NCI-H748 treated with DMSO at 0.1 percent for 48 hours (cell line): Measurements from ENCODE around the gene MMP17.
A peak's percentile ranks its signal among the peaks of the same experiment; 100 is the strongest.

Experiments
- DNase-seq: peaks from one replicate; lab custom pipeline; 2025; lab: John Stamatoyannopoulos, UW

The MMP17 gene

DNA sequence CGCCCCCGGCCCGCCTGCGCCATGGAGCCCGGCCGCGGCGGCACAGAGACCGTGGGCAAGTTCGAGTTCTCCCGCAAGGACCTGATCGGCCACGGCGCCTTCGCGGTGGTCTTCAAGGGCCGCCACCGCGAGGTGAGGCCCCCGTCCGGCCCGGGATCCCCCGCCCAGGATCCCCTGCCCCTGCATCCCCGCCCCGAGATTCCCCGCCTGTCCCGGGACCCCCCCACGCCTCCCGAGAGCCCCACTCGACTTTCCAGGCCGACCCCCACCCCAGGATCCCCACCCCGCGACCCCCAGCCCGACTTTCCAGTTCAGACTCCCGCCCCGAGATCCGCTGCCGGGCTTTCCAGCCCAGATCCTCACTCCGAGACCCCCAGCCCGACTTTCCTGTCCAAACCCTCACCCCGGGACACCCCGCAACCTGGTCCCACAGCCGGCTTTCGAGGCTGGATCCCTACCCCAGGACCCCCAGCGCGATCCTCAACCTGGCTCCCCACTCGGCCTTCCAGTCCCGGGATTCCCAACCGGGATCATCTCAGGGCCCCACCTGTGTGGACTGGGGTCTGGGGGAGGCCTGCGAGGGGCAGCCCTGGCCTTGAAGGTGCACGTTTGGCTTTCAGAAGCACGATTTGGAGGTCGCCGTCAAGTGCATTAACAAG, 66.9 kb downstream of the MMP17 start:
- DNase-seq, result no peak

DNA sequence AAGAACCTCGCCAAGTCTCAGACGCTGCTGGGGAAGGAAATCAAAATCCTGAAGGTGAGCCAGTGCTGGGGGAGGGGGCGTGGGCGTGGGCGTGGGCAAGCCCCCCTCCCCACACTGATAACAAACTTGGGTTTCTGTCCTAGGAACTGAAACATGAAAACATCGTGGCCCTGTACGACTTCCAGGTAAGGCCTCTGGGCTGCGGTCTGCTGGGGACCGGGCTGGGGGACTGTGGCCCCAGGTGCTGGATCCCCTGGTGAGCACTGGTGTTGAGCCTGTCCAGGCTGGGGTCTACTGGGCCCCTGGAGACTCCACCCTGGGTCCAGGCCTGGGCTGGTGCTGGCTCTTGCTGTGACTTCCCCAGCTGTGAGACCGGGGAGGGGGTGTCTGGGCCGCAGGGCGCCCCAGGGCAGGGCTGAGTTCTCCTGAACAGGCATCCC, 67.5 kb downstream of the MMP17 start:
- DNase-seq, result no peak

DNA sequence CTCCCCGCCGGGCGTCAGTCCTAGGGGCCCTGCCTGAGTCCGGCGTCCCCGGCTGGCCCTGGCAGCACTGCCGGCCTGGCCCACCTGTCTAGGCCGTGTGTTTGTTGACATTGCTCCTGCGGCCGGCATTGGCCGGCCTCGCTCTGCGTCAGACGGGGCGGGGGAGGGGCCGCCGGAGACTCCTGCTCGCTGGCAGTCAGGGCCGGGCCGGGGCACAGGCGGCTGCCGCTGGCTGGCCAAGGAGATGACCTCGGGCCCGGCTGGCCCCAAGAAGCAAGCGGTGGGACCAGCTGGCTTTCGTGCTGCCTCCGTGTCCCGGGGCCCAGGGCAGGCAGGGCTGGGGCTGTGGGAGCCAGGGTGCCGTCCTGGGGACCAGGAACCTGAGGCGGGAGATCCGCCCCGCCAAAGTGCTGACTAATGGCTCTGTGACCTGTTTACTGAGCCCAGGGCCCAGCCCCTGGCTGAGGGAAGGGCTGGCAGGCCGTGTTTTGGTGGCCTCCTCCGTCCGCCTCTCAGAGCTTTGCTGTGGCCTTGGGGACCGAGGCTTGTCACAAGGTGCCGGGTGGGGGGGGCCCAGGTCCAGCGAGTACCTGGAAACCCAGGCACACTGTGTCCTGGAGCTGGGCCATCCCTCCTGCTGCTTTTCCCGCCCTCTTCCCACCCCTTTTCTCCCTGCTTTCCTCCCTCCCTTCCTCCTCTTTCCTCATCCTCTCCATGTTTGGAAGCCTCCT, 68.1 kb downstream of the MMP17 start:
- peak; percentile 79 for DNase-seq

DNA sequence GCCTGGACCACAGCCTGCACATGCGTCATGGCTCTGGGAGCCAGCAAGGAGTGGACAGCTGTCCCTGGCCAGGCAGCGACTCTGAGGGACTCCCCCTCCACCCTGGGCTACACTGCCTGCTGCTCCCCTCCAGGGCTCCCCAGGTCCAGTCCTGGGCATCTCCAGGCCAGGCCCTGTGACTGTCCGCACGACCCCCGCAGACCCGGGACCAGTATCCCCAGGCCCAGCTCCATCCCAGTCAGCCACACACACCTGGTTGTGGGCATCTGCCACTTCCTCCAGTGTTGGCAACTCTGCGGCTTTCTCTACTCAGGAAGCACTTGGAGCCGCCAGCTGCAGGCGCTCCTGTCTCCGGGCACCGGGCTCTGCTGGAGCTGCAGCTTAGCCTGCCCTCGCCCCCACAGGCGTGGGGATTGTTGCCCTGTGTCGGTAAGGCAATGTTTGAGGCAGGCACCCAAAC, 68.6 kb downstream of the MMP17 start:
- no peak for DNase-seq

DNA sequence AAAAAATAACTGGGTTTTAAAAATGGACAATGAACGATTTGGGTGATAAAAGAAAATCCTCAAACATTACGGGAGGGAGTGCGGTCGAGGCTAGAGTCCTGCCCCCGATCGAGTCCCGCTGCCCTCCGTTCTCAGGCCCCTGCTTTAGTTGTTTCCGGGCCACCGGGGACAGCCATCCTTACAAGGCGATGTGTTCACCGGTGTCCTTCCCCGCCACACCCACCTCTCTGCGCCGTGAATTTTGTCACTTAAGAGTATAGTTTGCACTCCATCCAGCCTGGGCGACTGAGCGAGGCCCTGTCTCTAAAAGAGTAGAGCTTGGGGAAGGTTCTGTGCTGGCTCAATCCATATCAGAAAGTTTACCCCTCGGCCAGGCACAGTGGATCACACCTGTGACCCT, 69.1 kb downstream of the MMP17 start:
- DNase-seq, result no peak

DNA sequence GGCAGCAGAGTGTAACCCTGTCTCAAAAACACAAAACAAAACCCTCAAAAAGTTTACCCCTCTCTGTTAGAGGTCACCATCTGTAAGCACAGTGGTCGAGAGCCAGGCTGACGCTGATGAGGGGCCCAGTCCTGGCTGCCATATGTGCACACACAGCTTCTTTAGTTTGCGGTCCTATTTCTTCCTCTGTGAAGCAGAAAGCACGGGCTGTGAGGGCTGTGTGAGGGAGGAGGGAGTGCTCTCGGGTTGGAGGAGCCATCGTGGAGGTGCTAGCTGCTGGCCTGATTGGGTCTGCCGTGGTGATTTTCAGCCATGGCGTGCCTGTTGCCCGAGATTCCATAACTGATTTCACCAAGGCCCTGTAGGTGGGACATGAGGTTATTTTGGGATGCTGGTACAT, 69.7 kb downstream of the MMP17 start:
- DNase-seq, result no peak

DNA sequence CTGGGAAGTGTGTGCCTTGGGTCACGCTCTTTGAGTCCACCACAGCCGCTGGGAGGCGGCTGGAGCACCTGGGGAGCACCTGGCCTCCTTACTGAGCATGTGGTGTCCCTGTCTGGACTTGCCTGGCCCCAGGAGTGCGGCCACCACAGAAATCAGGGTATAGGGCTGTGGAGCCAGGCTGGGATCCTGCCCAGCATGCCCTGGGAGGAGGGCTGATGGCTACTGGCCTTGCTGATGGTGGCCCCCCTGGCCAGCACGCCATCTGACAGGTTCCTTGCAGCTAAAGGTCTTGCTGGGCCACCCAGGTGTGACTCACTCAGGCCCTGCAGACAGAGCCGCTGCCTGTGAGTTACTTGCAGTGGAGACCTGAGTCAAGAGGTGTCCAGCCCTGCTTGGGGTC, 72.2 kb downstream of the MMP17 start:
- DNase-seq, result no peak
